Psoas muscle (tissue), 8 donors: ENCODE measurements around the gene SLC9A4. TPM values are rescaled to one million over a fixed set of nuclear protein-coding genes. Genes with fewer than 3 reads are reported as not detected.

Source experiments
- ATAC-seq, 4 donors: fragments of 200-7000 bp; cut with Tn5 transposase; one replicate each; pipeline ENCODE4 v1.9.1; 2020; ENCODE audit warnings: moderate library complexity in 3 of 4, mild to moderate bottlenecking in 2 of 4
- DNase-seq, 2 donors: peaks; one replicate each; pipeline ENCODE4 v3.0.0-alpha.2; 2020
- H3K27ac ChIP-seq: fragments of 200-600 bp; one replicate; pipeline ENCODE4 v1.8.0; 2022
- H3K27me3 ChIP-seq, 3 donors: fragments of 200-600 bp in 1 of 3; one replicate each; pipeline versions ENCODE4 v1.6.1 to v1.8.0; 2013 to 2022; ENCODE audit warnings: low read length in 2 of 3, mild to moderate bottlenecking in 2 of 3, moderate library complexity in 1 of 3; ENCODE audit not compliant: insufficient read depth in 3 of 3
- H3K36me3 ChIP-seq, 2 donors: fragments of 200-600 bp in 1 of 2; one replicate each; pipeline versions ENCODE4 v1.6.1 to v1.8.0; 2013 to 2022; ENCODE audit warnings: low read depth in 1 of 2, mild to moderate bottlenecking in 1 of 2, moderate library complexity in 1 of 2; ENCODE audit not compliant: insufficient read depth in 1 of 2
- H3K4me1 ChIP-seq: fragments of 200-600 bp; one replicate; pipeline ENCODE4 v1.8.0; 2022
- H3K4me3 ChIP-seq: fragments of 200-600 bp; one replicate; pipeline ENCODE4 v1.8.0; 2022; ENCODE audit warnings: mild to moderate bottlenecking
- H3K9me3 ChIP-seq: fragments of 200-600 bp; one replicate; pipeline ENCODE4 v1.8.0; 2022
- CTCF ChIP-seq: fragments of 200-600 bp; IDR thresholded peaks from one replicate; pipeline ENCODE4 v1.8.0; 2022; ENCODE audit warnings: antibody characterized with exemption
- WGBS, 3 donors: extraction: QIAGEN DNeasy Blood & Tissue Kit; methylation state at CpG; one replicate each; pipeline versions ENCODE4 v1.1.6 to v1.1.7; 2013; 5-methylcytosine and 5-hydroxymethylcytosine counted together
- intact Hi-C, 2 donors: fragments of 100-400 bp; cut with DNase I; formaldehyde crosslinking; loops; one replicate each; pipeline versions ENCODE4 v1.11.0 to v1.14.2; 2022
- polyA plus RNA-seq, 3 donors: library from polyadenylated mRNA; stranded (reverse); fragments of 200-250 nt; gene quantifications; one replicate each; pipeline ENCODE4 v1.2.3, GENCODE V29; 2013
- total RNA-seq, 4 donors: library from RNA; stranded (reverse); fragmentation: NEBNext Ultra II Directional in 2 of 4; extraction: Animal tissue kit (Norgen Biotek cat#: 25700) in 2 of 4; gene quantifications; one replicate each; pipeline versions ENCODE4 v1.2.1 to v1.2.4, GENCODE V29; 2021 to 2023
- donor health status: healthy with polysubstance abuse.
- donor health status: DM: no; HTN: no; CAD: no; lungs with moderate emphysema.
- donor health status: Bipolar disorder and iron deficiency.
- donor health status: healthy.
- donor health status: DM: yes; HTN: yes; CAD: no.
- donor health status: DM: no; HTN: no; CAD: no.
- donor health status: DM: no; HTN: no; CAD: no.
- donor health status: DM: yes; HTN: yes; CAD: no.

Gene SLC9A4
- total and polyA plus RNA-seq, 7 donors, result 0.08 TPM; not detected in 6

GRCh38 chr2:102455061-102455670, 17.9 kb upstream of the SLC9A4 start:
- intact Hi-C loops, result no loop called here
- WGBS, 3 donors, result 59 to 72% (median 71%) methylated on average over 2 of the region's 2 CpGs

GRCh38 chr2:102460467-102460866, 12.6 kb upstream of the SLC9A4 start:
- peaks cover 6% of the 10 kb centered on the region for H3K9me3 ChIP-seq
- ATAC-seq (no peak), DNase-seq (no peak)
- TF ChIP-seq CTCF, result no peak
- H3K36me3 ChIP-seq, result no peaks in the 10 kb centered on the region
- no peaks in the 10 kb centered on the region for H3K4me1 ChIP-seq
- no peak overlapping the region for H3K4me3 ChIP-seq
- intact Hi-C loops, result no loop called here
- no peak overlapping the region for H3K27ac ChIP-seq
- 67 to 76% (median 74%) methylated on average over 1 of the region's 1 CpG for WGBS, 3 donors
- H3K27me3 ChIP-seq, result no peaks in the 10 kb centered on the region

More at GRCh38 chr2:102455061-102455670, 17.9 kb upstream of the SLC9A4 start:
- TF ChIP-seq CTCF, result no peak
- Histone ChIP-seq H3K4me1 (no peaks in the 10 kb centered on the region), H3K27ac (no peak overlapping the region), H3K4me3 (no peak overlapping the region), H3K36me3 (no peaks in the 10 kb centered on the region), H3K9me3 (peaks cover 11% of the 10 kb centered on the region), H3K27me3 (peaks cover 0 to 4% (median 0%) of the 10 kb centered on the region in 3 donors)
- DNase-seq, result no peak
- ATAC-seq, result no peak

GRCh38 chr2:102461188-102461587, 11.8 kb upstream of the SLC9A4 start:
- Histone ChIP-seq H3K4me3 (no peak overlapping the region), H3K9me3 (no peaks in the 10 kb centered on the region), H3K4me1 (no peaks in the 10 kb centered on the region), H3K36me3 (no peaks in the 10 kb centered on the region), H3K27ac (no peak overlapping the region), H3K27me3 (no peaks in the 10 kb centered on the region)
- no peak for ATAC-seq
- DNase-seq, result no peak
- 60 to 73% (median 60%) methylated on average over 6 of the region's 6 CpGs for WGBS, 3 donors
- TF ChIP-seq CTCF, result no peak
- intact Hi-C loops, result no loop called here

GRCh38 chr2:102463160-102463559, 9.9 kb upstream of the SLC9A4 start:
- no peak for TF ChIP-seq CTCF
- H3K27ac ChIP-seq, result no peak overlapping the region
- no peaks in the 10 kb centered on the region for H3K27me3 ChIP-seq
- no peak for ATAC-seq
- H3K4me3 ChIP-seq, result no peak overlapping the region
- H3K4me1 ChIP-seq, result no peaks in the 10 kb centered on the region
- no peak for DNase-seq
- 90 to 94% (median 93%) methylated on average over 5 of the region's 5 CpGs for WGBS, 3 donors
- no peaks in the 10 kb centered on the region for H3K9me3 ChIP-seq
- intact Hi-C loops, result no loop called here
- no peaks in the 10 kb centered on the region for H3K36me3 ChIP-seq

- 64 to 84% (median 72%) methylated on average over 1 of the region's 1 CpG for WGBS, 3 donors
- Histone ChIP-seq H3K36me3 (no peaks in the 10 kb centered on the region), H3K27ac (no peak overlapping the region), H3K4me1 (no peaks in the 10 kb centered on the region), H3K4me3 (no peak overlapping the region), H3K27me3 (no peaks in the 10 kb centered on the region), H3K9me3 (peaks cover 9% of the 10 kb centered on the region)
- intact Hi-C loops, result loop anchor here (5.0 kb wide), 5 partner anchors 52 to 232 kb away; partner anchors contain the start of gene SLC9A2 (in 1 of the 2)
- DNase-seq (no peak), ATAC-seq (no peak)
- no peak for TF ChIP-seq CTCF
Measured at GRCh38 chr2:102470168-102470567, 2.9 kb upstream of the SLC9A4 start.
